Umbilical cord (tissue), 2 donors: ENCODE data around the gene CCDC197. TPM values are rescaled to one million over a fixed set of nuclear protein-coding genes. Genes with fewer than 3 reads are reported as not detected.
A peak's percentile ranks its signal among the peaks of the same experiment; 100 is the strongest.

Experiments
- DNase-seq: peaks from one replicate; pipeline ENCODE4 v3.0.0-alpha.2; 2015; ENCODE audit warnings: low spot score
- total RNA-seq: library from RNA; depleted of rRNA; stranded (reverse); fragments of >200 nt; gene quantifications from one replicate; pipeline ENCODE4 v1.2.3, GENCODE V29; 2014; ENCODE audit warnings: low replicate concordance; ENCODE audit not compliant: insufficient read depth

Gene CCDC197
- total RNA-seq, 1 donor from 2014 or later = not detected

GRCh38 chr14:94042433-94043091, 45.5 kb downstream of the CCDC197 start:
- no peak for DNase-seq

GRCh38 chr14:94043111-94043755, 46.1 kb downstream of the CCDC197 start:
- DNase-seq = no peak

DNA sequence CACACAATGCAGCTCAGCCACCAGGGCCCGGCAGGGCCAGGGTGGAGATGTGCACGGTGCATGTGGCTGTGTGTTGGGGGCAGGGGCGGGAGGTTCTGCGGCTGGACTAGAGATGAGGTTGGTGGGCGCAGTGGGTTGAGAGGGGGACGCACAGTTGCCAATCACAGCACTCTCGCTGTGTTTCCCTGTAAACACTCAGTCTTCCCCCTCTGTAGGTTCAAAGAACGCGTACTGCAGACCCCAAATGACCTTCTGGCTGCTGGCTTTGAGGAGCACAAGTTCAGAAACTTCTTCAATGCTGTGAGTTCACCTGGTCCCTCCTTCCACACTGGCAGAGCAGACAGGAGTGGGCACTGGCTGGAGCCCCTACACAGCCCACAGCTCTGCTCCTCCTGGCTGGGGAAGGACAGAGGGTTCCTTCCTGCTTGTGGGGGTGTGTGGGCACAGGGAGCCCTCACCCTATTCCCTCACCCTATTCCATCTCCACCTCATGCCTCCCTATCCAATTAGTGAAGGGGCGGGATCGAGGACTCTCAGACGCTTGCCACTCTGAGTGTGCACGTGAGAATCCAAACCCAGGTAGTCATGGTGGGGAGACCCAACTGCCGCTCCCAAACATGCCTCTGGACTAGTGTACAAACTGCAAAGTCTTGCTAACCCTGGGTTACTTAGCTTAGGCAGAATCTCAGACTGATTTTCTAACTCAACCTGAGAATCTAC, 46.8 kb downstream of the CCDC197 start:
- no peak for DNase-seq

GRCh38 chr14:94044476-94045091, 47.5 kb downstream of the CCDC197 start:
- no peak for DNase-seq

DNA sequence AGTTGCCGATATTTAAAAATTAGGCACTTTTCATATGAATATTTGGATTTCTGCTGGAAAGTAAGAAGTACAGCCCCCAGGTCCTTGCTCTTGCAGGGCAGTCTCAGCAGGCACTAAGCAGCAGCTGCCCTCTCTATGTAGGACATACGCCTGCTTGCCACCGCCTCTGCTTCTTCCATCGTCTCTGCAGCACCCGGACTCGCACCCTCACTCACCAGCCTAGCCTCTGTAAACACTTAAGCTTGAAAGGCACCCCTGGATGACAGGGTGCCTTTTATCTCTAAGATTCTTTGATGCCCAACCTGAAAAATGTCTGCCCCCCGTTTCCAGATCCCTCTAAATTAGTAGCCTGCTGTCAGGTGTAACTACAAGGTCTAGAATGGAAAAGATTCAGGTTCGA, 48.0 kb downstream of the CCDC197 start:
- DNase-seq = no peak

GRCh38 chr14:94045563-94046345, 48.7 kb downstream of the CCDC197 start:
- DNase-seq = no peak

DNA sequence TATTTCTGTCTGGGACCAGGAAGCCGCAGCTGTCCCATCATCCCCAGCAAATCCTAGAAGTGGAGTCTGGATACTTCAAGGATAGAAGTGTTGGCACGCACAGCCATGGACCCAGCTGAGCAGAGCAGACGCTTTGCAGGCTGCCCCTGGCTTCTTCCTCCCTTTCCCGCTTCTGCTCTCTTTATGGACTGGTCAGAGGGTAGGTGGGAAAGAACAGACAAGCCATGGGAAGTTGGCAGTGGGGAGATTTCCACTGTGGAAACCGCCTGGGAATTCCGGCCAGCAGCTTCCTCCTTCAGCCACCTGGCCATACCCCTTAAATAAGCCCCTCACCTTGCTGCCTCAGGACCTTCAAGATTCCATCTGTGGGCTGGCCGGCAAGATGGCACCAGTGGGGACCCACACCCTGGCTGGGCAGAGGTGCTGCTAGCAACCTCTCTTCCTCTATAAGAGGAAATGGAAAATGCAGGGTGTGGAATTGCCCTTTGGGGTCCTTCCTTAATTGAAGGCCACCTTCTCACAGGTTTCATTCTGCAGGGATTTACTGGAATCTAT, 49.7 kb downstream of the CCDC197 start:
- DNase-seq = no peak

- DNase-seq = no peak
Observed at GRCh38 chr14:94047581-94047980, 50.5 kb downstream of the CCDC197 start.

GRCh38 chr14:94048691-94049624, 51.9 kb downstream of the CCDC197 start:
- DNase-seq = peak; percentile 12

DNA sequence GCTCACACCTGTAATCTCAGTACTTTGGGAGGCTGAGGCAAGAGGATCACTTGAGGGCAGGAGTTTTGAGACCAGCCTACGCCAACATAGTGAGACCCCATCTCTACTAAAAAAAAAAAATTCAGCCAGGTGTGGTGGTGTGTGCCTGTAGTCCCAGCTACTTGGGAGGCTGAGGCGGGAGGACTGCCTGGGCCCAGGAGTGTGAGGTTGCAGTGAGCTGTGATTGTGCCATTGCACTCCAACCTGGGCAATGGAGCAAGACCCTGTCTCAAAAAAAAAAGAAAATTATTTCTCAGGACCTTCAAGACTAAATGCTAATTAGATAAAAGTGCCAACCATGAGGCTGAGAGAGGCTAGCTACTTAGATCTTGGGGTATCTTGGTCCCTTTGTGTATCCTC, 52.5 kb downstream of the CCDC197 start:
- DNase-seq = no peak

DNA sequence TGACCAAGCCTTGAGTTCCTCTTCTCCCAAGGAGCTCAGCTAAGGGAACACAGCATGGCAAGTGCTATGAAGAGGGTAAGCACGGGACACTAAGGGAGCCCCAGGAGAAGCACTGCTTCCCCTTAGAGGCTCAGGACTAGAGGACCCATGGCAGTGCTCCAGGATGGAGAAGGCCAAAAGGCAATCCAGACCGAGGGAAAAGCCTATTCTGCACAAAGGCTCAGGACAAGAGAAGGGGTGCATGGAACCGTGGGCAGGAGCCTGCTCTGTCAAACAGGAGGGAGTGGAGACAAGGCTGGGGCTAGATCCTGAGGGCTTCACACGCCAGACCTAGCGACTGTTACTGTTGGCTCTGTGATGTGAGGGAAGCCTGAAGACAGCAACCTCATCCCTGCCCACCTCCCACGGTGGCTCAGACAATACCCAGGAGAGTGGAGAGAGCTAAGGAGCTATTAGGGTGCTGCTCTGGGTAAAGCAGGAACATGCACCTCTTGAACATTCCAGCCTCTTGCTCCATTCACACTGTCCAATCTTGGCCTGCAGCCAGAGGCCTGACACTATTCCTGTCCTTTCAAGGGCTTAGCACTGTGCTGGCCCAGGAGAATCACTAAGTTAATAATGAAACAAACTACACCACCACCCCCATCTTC, 53.3 kb downstream of the CCDC197 start:
- no peak for DNase-seq

- DNase-seq = no peak
Observed at GRCh38 chr14:94051115-94051514, 54.0 kb downstream of the CCDC197 start.

- no peak for DNase-seq
Observed at GRCh38 chr14:94051779-94052178, 54.7 kb downstream of the CCDC197 start.

GRCh38 chr14:94052199-94052598, 55.1 kb downstream of the CCDC197 start:
- no peak for DNase-seq

- no peak for DNase-seq
Observed at GRCh38 chr14:94052662-94053061, 55.6 kb downstream of the CCDC197 start.

DNA sequence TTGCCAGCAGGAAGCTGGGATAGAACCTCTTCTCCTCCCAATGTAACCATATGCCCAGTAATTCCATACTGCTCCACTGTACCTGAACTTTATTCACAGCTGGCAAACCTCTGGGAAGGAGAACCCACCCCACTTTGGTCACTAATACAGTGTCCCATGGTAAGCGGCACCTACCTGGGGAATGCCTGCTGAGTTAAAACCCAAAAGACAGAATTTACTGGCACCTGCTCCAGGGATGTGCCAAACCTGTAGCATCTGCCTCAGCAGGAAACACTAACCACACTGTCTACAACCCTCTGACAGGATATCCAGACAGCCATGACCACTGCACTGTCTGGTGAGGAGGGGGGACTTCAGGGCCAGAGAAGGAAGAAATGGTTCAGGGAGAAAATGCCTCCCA, 57.3 kb downstream of the CCDC197 start:
- no peak for DNase-seq

DNA sequence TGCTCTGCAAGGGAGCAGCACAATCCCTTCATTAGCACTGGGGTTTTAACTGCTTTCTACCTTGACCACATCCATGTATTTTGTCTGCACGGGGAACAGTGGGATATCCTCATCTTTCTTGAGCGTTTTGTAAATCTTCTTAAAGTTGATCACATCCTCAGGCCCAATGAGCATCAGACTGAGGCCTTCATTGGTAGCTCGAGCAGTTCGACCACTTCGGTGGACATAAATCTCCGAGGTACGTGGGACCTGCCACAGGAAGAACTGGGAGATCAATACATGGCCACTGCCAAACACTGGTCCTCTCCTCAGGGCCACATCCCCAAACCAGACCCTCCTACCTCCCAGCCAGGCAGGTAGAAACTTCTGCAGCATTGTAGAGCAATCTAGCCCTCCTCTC, 57.8 kb downstream of the CCDC197 start:
- DNase-seq = no peak

DNA sequence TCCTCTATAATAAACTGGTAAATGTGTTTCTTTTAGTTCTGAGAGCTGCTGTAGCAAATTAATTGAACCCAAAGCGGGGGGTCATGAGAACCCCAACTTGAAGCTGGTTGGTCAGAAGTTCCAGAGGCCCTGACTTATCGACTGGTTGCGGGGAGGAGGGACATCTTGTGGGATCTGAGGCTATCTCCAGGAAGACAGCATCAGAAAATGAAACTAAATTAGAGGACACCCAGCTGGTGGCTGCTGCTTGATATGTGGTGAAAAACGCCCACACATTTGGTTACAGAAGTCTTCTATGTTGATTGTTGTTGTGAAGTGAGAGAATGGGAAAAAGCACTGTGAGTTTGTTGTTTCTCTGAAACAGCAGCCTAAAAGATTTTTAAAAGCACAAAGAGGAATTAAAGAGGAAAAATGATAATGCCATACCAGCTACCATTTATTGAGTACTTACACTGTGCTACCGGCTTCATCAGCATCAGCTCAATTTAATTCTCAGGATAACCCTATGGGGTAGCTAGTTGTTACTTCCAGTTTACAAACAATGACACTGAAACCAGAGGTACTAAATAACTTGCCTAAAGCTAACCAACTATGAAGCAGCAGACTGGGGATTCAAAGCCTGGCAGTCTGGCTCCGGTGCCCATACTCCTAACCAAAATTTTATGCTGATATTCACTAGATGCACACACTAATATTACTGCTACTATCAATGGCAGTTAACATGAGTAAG, 59.6 kb downstream of the CCDC197 start:
- no peak for DNase-seq

DNA sequence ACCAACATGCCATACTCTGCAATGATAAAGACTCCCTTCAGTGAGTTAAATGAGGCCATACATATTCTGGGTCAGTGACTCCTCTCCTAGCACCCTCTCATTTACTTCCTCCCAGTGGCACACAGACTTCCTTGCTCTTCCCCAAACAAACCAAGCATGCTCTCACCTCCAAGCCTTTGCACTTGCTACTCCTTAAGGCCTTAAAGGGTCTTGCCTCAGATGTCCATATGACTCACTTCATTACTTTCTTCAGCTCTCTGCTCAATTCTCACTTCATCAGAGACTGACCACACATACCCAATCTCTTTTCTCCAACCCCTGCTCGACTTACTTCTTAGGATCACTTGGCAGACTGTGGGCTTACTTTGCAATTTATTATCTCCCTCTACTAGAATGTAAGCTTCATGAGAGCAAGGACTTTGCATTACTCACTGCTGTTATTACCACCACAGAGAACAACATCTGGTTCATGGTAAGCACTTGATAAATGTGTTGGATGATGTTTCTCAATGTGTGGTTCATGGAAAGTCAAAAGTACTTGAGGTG, 61.1 kb downstream of the CCDC197 start:
- DNase-seq = no peak
